Measurements from ENCODE around the gene SLC12A3.

GRCh38 chr16:56838622-56839337 lies 26.2 kb upstream of the SLC12A3 start:
- TF ChIP-seq, protein P1, sequence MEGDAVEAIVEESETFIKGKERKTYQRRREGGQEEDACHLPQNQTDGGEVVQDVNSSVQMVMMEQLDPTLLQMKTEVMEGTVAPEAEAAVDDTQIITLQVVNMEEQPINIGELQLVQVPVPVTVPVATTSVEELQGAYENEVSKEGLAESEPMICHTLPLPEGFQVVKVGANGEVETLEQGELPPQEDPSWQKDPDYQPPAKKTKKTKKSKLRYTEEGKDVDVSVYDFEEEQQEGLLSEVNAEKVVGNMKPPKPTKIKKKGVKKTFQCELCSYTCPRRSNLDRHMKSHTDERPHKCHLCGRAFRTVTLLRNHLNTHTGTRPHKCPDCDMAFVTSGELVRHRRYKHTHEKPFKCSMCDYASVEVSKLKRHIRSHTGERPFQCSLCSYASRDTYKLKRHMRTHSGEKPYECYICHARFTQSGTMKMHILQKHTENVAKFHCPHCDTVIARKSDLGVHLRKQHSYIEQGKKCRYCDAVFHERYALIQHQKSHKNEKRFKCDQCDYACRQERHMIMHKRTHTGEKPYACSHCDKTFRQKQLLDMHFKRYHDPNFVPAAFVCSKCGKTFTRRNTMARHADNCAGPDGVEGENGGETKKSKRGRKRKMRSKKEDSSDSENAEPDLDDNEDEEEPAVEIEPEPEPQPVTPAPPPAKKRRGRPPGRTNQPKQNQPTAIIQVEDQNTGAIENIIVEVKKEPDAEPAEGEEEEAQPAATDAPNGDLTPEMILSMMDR (IDR thresholded peaks at IDR 0.05) = no peak
- TF ChIP-seq EZH2 (IDR thresholded peaks at IDR 0.05) = no peak
- TF ChIP-seq EZH2phosphoT487 (IDR thresholded peaks at IDR 0.05) = no peak
